Sigmoid colon (tissue), 7 donors: ENCODE data around the gene DNAL1. TPM values are rescaled to one million over a fixed set of nuclear protein-coding genes. Genes with fewer than 3 reads are reported as not detected.

Experiments used
- DNase-seq: peaks from one replicate; pipeline ENCODE4 v3.0.0-alpha.2; 2019
- H3K27ac ChIP-seq, 4 donors: fragments of 200-600 bp; sonication (generic); one replicate each; pipeline ENCODE4 v1.5.1; 2016 to 2019; ENCODE audit warnings: mild to moderate bottlenecking in 1 of 4
- H3K27me3 ChIP-seq, 3 donors: fragments of 200-600 bp; sonication (generic); one replicate each; pipeline ENCODE4 v1.5.1; 2019; ENCODE audit warnings: mild to moderate bottlenecking in 1 of 3
- H3K36me3 ChIP-seq, 4 donors: fragments of 200-600 bp; sonication (generic); one replicate each; pipeline ENCODE4 v1.5.1; 2016 to 2019
- H3K4me1 ChIP-seq, 4 donors: fragments of 200-600 bp; sonication (generic); one replicate each; pipeline ENCODE4 v1.5.1; 2017 to 2019
- H3K4me3 ChIP-seq, 4 donors: fragments of 200-600 bp; sonication (generic); one replicate each; pipeline ENCODE4 v1.5.1; 2017 to 2019; ENCODE audit warnings: mild to moderate bottlenecking in 2 of 4, moderate library complexity in 1 of 4
- H3K9me3 ChIP-seq, 4 donors: fragments of 200-600 bp in 3 of 4; sonication (generic) in 3 of 4; one replicate each; pipeline versions ENCODE4 v1.5.1 to v1.6.1; 2013 to 2019
- EP300 ChIP-seq, 4 donors: sonication (generic); formaldehyde crosslinking; IDR thresholded peaks; one replicate each; pipeline ENCODE4 v1.6.1; 2017; ENCODE audit warnings: antibody characterized with exemption in 4 of 4
- POLR2A ChIP-seq, 2 donors: fragments of 450-650 bp; IDR thresholded peaks; one replicate each; pipeline ENCODE4 v1.6.1; 2016; ENCODE audit warnings: antibody characterized with exemption in 2 of 2, mild to moderate bottlenecking in 2 of 2, moderate library complexity in 2 of 2
- POLR2AphosphoS5 ChIP-seq, 4 donors: sonication (generic); formaldehyde crosslinking; IDR thresholded peaks; one replicate each; pipeline ENCODE4 v1.6.1; 2017; ENCODE audit warnings: antibody characterized with exemption in 4 of 4
- WGBS, 2 donors: extraction: QIAGEN DNeasy Blood & Tissue Kit; methylation state at CpG; one replicate each; pipeline ENCODE4 v1.1.7; 2013; 5-methylcytosine and 5-hydroxymethylcytosine counted together
- intact Hi-C: fragments of 100-400 bp; cut with DNase I; formaldehyde crosslinking; loops from one replicate; pipeline ENCODE4 v1.15.1; 2023
- polyA plus RNA-seq, 3 donors: library from polyadenylated mRNA; stranded (reverse); fragments of 200-250 nt; gene quantifications; one replicate each; pipeline ENCODE4 v1.2.3, GENCODE V29; 2013
- total RNA-seq, 4 donors: library from RNA; depleted of rRNA; stranded (reverse); fragments of >200 nt; gene quantifications; one replicate each; pipeline ENCODE4 v1.1.0, GENCODE V29; 2016
- TF ChIP-seq, protein P1 (sequence below), 4 experiments: fragments of 450-650 bp in 3 of 4; fragments of 200-600 bp in 1 of 4; IDR thresholded peaks; one replicate each; pipeline ENCODE4 v1.5.1; 2016 to 2019; ENCODE audit warnings: antibody characterized with exemption in 4 of 4, mild to moderate bottlenecking in 3 of 4, moderate library complexity in 2 of 4
- donor health status: healthy with polysubstance abuse.
- donor health status: Bipolar disorder and iron deficiency.
- donor health status: healthy.

DNAL1 gene
- total and polyA plus RNA-seq, 7 donors, result 4.6 to 20.0 (median 6.9) TPM

DNA sequence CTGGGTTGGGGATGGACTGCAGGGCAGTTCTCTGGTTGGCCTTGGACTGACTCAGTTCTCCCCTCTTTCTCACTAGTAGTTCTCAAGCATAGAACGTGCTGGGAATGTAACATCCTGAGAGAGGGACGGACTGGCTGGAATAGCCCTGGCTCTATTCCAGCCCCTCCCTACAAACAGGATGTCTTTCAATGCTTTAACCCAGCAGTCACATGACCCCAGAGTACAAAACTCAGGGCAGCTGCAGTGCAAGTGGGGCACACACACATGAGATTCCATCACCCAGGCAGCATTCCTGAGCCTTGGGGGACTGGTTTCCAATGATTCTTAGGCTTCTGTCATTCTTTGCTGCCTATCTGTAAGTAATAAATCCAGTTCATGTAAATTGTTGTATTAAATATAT lies 34.1 kb upstream of the DNAL1 start:
- Histone ChIP-seq H3K9me3 (no peaks in the 10 kb centered on the region), H3K4me1 (peaks cover 0 to 11% (median 3%) of the 10 kb centered on the region in 4 donors), H3K4me3 (no peak overlapping the region), H3K27ac (no peak overlapping the region), H3K27me3 (no peaks in the 10 kb centered on the region), H3K36me3 (no peaks in the 10 kb centered on the region)
- intact Hi-C loops, result no loop called here
- no peak for DNase-seq
- 13 to 67% methylated on average over 2 of the region's 2 CpGs for WGBS, 2 donors
- no peak for TF ChIP-seq POLR2AphosphoS5 (IDR thresholded peaks at IDR 0.05)
- TF ChIP-seq, protein P1, sequence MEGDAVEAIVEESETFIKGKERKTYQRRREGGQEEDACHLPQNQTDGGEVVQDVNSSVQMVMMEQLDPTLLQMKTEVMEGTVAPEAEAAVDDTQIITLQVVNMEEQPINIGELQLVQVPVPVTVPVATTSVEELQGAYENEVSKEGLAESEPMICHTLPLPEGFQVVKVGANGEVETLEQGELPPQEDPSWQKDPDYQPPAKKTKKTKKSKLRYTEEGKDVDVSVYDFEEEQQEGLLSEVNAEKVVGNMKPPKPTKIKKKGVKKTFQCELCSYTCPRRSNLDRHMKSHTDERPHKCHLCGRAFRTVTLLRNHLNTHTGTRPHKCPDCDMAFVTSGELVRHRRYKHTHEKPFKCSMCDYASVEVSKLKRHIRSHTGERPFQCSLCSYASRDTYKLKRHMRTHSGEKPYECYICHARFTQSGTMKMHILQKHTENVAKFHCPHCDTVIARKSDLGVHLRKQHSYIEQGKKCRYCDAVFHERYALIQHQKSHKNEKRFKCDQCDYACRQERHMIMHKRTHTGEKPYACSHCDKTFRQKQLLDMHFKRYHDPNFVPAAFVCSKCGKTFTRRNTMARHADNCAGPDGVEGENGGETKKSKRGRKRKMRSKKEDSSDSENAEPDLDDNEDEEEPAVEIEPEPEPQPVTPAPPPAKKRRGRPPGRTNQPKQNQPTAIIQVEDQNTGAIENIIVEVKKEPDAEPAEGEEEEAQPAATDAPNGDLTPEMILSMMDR (IDR thresholded peaks at IDR 0.05), result no peak

DNA sequence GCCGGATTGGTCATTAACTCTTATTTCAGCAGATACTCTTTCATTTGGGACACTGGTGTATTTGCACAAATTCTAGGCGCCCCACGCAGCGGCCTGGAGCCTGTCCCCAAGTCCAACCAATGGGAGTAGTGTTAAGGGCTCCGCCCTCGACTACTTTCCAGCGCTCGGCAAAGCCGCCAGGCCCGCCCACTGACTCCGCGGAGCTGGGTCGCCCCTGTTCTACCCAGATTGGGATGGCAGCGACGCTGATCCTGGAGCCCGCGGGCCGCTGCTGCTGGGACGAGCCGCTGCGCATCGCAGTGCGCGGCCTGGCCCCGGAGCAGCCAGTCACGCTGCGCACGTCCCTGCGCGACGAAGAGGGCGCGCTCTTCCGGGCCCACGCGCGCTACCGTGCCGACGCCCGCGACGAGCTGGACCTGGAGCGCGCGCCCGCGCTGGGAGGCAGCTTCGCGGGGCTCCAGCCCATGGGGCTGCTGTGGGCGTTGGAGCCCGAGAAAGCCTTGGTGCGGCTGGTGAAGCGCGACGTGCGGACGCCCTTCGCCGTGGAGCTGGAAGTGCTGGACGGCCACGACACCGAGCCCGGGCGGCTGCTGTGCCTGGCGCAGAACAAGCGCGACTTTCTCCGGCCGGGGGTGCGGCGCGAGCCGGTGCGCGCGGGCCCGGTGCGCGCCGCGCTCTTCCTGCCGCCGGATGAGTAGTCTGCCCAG lies 32.3 kb upstream of the DNAL1 start, which contains the start of gene ACOT6:
Gene ACOT6, plus strand, starts transcription at position 179 of the 707 bp plus-strand sequence. Its CDS starts 55 bp downstream, at position 234.
- Histone ChIP-seq H3K27me3 (no peaks in the 10 kb centered on the region), H3K27ac (peak within 1 kb of the TSS; percentile 83 to 88 (median 86)), H3K9me3 (no peaks in the 10 kb centered on the region), H3K4me1 (peaks cover 0 to 11% (median 3%) of the 10 kb centered on the region in 4 donors), H3K36me3 (no peaks in the 10 kb centered on the region), H3K4me3 (peak within 1 kb of the TSS; percentile 48 to 69 (median 68))
- WGBS, 2 donors, result 0% methylated on average over 84 of the region's 84 CpGs
- TF ChIP-seq POLR2A (IDR thresholded peaks at IDR 0.05) (no peak), EP300 (IDR thresholded peaks at IDR 0.05) (no peak), POLR2AphosphoS5 (IDR thresholded peaks at IDR 0.05) (peak in 2 of 4 donors; percentile 20 to 35)
- TF ChIP-seq, protein P1 (IDR thresholded peaks at IDR 0.05), result no peak
- intact Hi-C loops, result no loop called here
- DNase-seq, result peak; percentile 87

DNA sequence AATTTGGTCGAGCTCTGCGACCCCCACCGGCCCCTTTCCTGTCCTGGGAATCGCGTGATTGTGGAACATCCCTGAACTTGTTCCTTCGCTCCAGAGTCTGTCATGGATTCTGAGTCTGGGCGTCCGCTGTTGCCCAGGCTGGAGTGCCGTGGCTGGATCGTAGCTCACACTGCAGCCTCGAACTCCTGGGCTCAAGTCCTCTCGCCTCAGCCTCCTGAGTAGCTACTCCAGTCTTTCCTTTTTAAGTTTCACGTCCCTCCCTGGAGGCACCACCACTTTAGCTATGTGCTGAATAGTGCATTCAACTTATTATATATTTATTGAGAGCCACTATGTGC lies 31.8 kb upstream of the DNAL1 start:
- Histone ChIP-seq H3K27ac (peak overlapping the region; percentile 83 to 88 (median 86)), H3K27me3 (no peaks in the 10 kb centered on the region), H3K4me1 (peaks cover 0 to 11% (median 3%) of the 10 kb centered on the region in 4 donors), H3K36me3 (no peaks in the 10 kb centered on the region), H3K9me3 (no peaks in the 10 kb centered on the region), H3K4me3 (peak overlapping the region; percentile 48 to 69 (median 68))
- no peak for DNase-seq
- no peak for TF ChIP-seq POLR2AphosphoS5 (IDR thresholded peaks at IDR 0.05)
- no peak for TF ChIP-seq EP300 (IDR thresholded peaks at IDR 0.05)
- TF ChIP-seq POLR2A (IDR thresholded peaks at IDR 0.05), result no peak
- TF ChIP-seq, protein P1 (IDR thresholded peaks at IDR 0.05), result no peak
- 2 to 5% methylated on average over 13 of the region's 13 CpGs for WGBS, 2 donors
- intact Hi-C loops, result no loop called here

DNA sequence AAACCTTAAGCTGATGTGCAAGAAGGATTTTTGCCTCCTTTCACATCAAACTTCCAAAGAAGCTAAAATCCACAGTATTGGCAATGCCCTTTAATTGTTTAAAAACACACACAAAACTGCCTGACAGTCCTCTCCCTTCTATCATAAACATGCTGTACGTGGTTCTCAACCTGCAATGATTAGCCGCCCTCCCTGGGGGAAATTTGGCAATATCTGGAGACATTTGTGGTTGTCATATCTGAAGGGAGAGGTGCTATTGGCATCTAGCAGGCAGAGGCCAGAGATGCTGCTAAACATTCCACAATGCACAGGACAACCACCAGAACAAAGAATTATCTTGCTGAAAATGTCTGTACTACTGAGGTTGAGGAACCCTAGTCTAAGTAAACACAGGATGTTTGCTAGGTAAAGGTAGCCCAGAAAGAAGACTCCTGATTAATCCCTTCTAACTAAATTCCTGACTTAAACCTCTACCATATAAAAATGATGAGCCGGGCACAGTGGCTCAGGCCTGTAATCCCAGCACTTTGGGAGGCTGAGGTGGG lies 31.3 kb upstream of the DNAL1 start:
- 68 to 81% methylated on average over 3 of the region's 3 CpGs for WGBS, 2 donors
- no peaks in the 10 kb centered on the region for H3K27me3 ChIP-seq
- DNase-seq, result no peak
- no peaks in the 10 kb centered on the region for H3K36me3 ChIP-seq
- no peaks in the 10 kb centered on the region for H3K9me3 ChIP-seq
- TF ChIP-seq POLR2A (IDR thresholded peaks at IDR 0.05) (no peak), POLR2AphosphoS5 (IDR thresholded peaks at IDR 0.05) (no peak), EP300 (IDR thresholded peaks at IDR 0.05) (no peak)
- TF ChIP-seq, protein P1 (IDR thresholded peaks at IDR 0.05), result no peak
- H3K4me1 ChIP-seq, result peaks cover 0 to 11% (median 3%) of the 10 kb centered on the region in 4 donors
- peak overlapping the region in 1 of 4 donors; percentile 68 for H3K4me3 ChIP-seq
- H3K27ac ChIP-seq, result peak overlapping the region; percentile 83 to 88 (median 86)
- intact Hi-C loops, result no loop called here
